Keratinocyte (primary cell): ENCODE measurements around the gene SMIM24. TPM values are rescaled to one million over a fixed set of nuclear protein-coding genes. Genes with fewer than 3 reads are reported as not detected.

ENCODE experiments used
- DNase-seq: peaks from one replicate; pipeline ENCODE4 v3.0.0-alpha.2; 2011; ENCODE audit warnings: low read depth, missing footprints, low spot score
- FAIRE-seq: peaks from 2 replicates; lab custom pipeline; 2011; peaks lifted over from hg19 to GRCh38; lab: Jason Lieb, UNC
- H2AFZ ChIP-seq: 2 replicates; pipeline ENCODE4 v1.6.0; 2012; ENCODE audit warnings: low read length, control low read depth, inconsistent platforms; ENCODE audit not compliant: control insufficient read depth
- H3K27ac ChIP-seq: 2 replicates; pipeline ENCODE4 v1.5.1; 2011; ENCODE audit warnings: low read length; ENCODE audit not compliant: control insufficient read depth, insufficient read depth
- H3K27me3 ChIP-seq: 3 replicates; pipeline ENCODE4 v1.6.0; 2011; ENCODE audit warnings: low read length; ENCODE audit not compliant: control insufficient read depth, insufficient read depth; ENCODE audit errors: extremely low read depth
- H3K36me3 ChIP-seq, 2 experiments: 2 replicates in 1 of 2; 3 replicates in 1 of 2; pipeline ENCODE4 v1.5.1; 2011; ENCODE audit warnings: low read length in 2 of 2, mild to moderate bottlenecking in 1 of 2; ENCODE audit not compliant: control insufficient read depth in 2 of 2, insufficient read depth in 2 of 2; ENCODE audit errors: extremely low read depth in 1 of 2
- H3K4me1 ChIP-seq: 3 replicates; pipeline ENCODE4 v1.5.1; 2011; ENCODE audit warnings: low read length; ENCODE audit not compliant: control insufficient read depth, insufficient read depth; ENCODE audit errors: extremely low read depth
- H3K4me2 ChIP-seq: 3 replicates; pipeline ENCODE4 v1.6.0; 2011; ENCODE audit warnings: low read depth, low read length; ENCODE audit not compliant: control insufficient read depth, insufficient read depth; ENCODE audit errors: extremely low read depth
- H3K4me3 ChIP-seq, 3 experiments: fragments of 200-600 bp in 1 of 3; sonication (generic) in 1 of 3; 2 replicates in 2 of 3; 3 replicates in 1 of 3; pipeline ENCODE4 v1.5.1; 2011 to 2016; ENCODE audit warnings: low read length in 3 of 3, mild to moderate bottlenecking in 3 of 3, control low read depth in 2 of 3, inconsistent platforms in 1 of 3, low read depth in 1 of 3, mixed read lengths in 1 of 3, mixed run types in 1 of 3, moderate library complexity in 1 of 3; ENCODE audit not compliant: control insufficient read depth in 2 of 3, insufficient read depth in 2 of 3; ENCODE audit errors: extremely low read depth in 1 of 3
- H3K79me2 ChIP-seq: 2 replicates; pipeline ENCODE4 v1.6.0; 2012; ENCODE audit warnings: low read length; ENCODE audit not compliant: control insufficient read depth, insufficient read depth
- H3K9ac ChIP-seq: 3 replicates; pipeline ENCODE4 v1.6.0; 2011; ENCODE audit warnings: low read length; ENCODE audit not compliant: control insufficient read depth, insufficient read depth; ENCODE audit errors: extremely low read depth
- H3K9me1 ChIP-seq: 3 replicates; pipeline ENCODE4 v1.6.0; 2011; ENCODE audit warnings: low read length; ENCODE audit not compliant: control insufficient read depth, insufficient read depth; ENCODE audit errors: extremely low read depth
- H3K9me3 ChIP-seq: 2 replicates; pipeline ENCODE4 v1.5.1; 2012; ENCODE audit warnings: low read depth, low read length; ENCODE audit not compliant: control insufficient read depth
- H4K20me1 ChIP-seq: 3 replicates; pipeline ENCODE4 v1.6.0; 2011; ENCODE audit warnings: low read length; ENCODE audit not compliant: control insufficient read depth, insufficient read depth; ENCODE audit errors: extremely low read depth
- CTCF ChIP-seq, 3 experiments: IDR thresholded peaks in 1 of 3; conservative IDR thresholded peaks in 1 of 3; optimal IDR thresholded peaks in 1 of 3; 2 replicates in 2 of 3; 3 replicates in 1 of 3; pipeline versions ENCODE3 to v1.5.1; 2011; ENCODE audit warnings: low read length in 3 of 3, mild to moderate bottlenecking in 3 of 3, moderate library complexity in 2 of 3, control low read depth in 1 of 3, inconsistent platforms in 1 of 3; ENCODE audit not compliant: insufficient read depth in 2 of 3; ENCODE audit errors: extremely low read depth in 1 of 3
- EZH2 ChIP-seq: IDR thresholded peaks from one replicate; pipeline ENCODE4 v1.6.1; 2012; ENCODE audit warnings: inconsistent platforms, mild to moderate bottlenecking, low read length, moderate library complexity
- dilution Hi-C: fragments of 300-500 bp; cut with MboI; formaldehyde crosslinking; loops from one replicate; pipeline ENCODE4 v1.7.0; 2020; ENCODE audit warnings: low sequenced_read_pairs; ENCODE audit not compliant: extremely low pct_ligation_motif_present
- polyA plus RNA-seq, 5 experiments: library from polyadenylated mRNA; depleted of rRNA in 3 of 5; stranded (reverse) in 3 of 5; stranded (forward) in 1 of 5; unstranded in 1 of 5; fragments of >200 nt; gene quantifications; 1 replicate in 1 of 5; 2 replicates in 3 of 5; 3 replicates in 1 of 5; pipeline versions ENCODE4 v1.2.1 to v1.2.3, GENCODE V29; 2011 to 2012; ENCODE audit warnings: missing spikeins in 2 of 5, low read depth in 1 of 5, low replicate concordance in 1 of 5

The SMIM24 gene
- polyA plus RNA-seq, 1 donor (not counting 4 experiments of a cell fraction or from before 2014, with no cell fraction given): not detected

- Histone ChIP-seq H3K4me2 (no peak overlapping the region), H3K9me1 (no peaks in the 10 kb centered on the region), H3K4me1 (no peaks in the 10 kb centered on the region), H3K27ac (no peak overlapping the region), H2AFZ (no peak overlapping the region), H3K4me3 (no peak overlapping the region), H3K9ac (no peak overlapping the region), H3K79me2 (no peaks in the 10 kb centered on the region), H3K9me3 (no peaks in the 10 kb centered on the region), H4K20me1 (no peaks in the 10 kb centered on the region), H3K27me3 (no peaks in the 10 kb centered on the region), H3K36me3 (peaks cover 17 to 23% of the 10 kb centered on the region in 2 experiments)
- DNase-seq (no peak), FAIRE-seq (no peak)
- no peak for TF ChIP-seq CTCF (optimal IDR thresholded peaks at IDR 0.05 in 1 of 3, IDR thresholded peaks at IDR 0.05 in 1 of 3, conservative IDR thresholded peaks at IDR 0.05 in 1 of 3; ENCODE audit: extremely low read depth in 1 of 3, insufficient read depth in 2 of 3, low read length in 3 of 3)
- TF ChIP-seq EZH2: no peak
- dilution Hi-C loops: no loop called here
Observed at GRCh38 chr19:3458229-3459088, 21.9 kb downstream of the SMIM24 start.

GRCh38 chr19:3457528-3458228 is 22.6 kb downstream of the SMIM24 start:
- no peaks in the 10 kb centered on the region for H3K4me1 ChIP-seq
- H3K27ac ChIP-seq: no peak overlapping the region
- TF ChIP-seq CTCF (optimal IDR thresholded peaks at IDR 0.05 in 1 of 3, IDR thresholded peaks at IDR 0.05 in 1 of 3, conservative IDR thresholded peaks at IDR 0.05 in 1 of 3; ENCODE audit: extremely low read depth in 1 of 3, insufficient read depth in 2 of 3, low read length in 3 of 3) (no peak), EZH2 (no peak)

More at GRCh38 chr19:3457528-3458228, 22.6 kb downstream of the SMIM24 start:
- Histone ChIP-seq H3K4me2 (no peak overlapping the region), H3K4me3 (no peak overlapping the region), H3K9me1 (no peaks in the 10 kb centered on the region), H3K9me3 (no peaks in the 10 kb centered on the region), H2AFZ (no peak overlapping the region), H3K9ac (no peak overlapping the region), H3K27me3 (no peaks in the 10 kb centered on the region), H3K79me2 (peaks cover 4% of the 10 kb centered on the region), H3K36me3 (peaks cover 20 to 30% of the 10 kb centered on the region in 2 experiments), H4K20me1 (no peaks in the 10 kb centered on the region)
- dilution Hi-C loops: no loop called here
- DNase-seq (no peak), FAIRE-seq (no peak)
